Epidermal melanocyte (primary cell): ENCODE results near the gene MMP14.
"Not testable (repeated sequence)": the region's sequence is repeated elsewhere in the genome, so short reads cannot be mapped to it uniquely, and the experiment has no call there.

Experiments
- DNase-seq: peaks from one replicate; pipeline ENCODE4 v3.0.0; 2011; ENCODE audit warnings: low spot score; ENCODE audit not compliant: insufficient read length

MMP14 gene

GRCh38 chr14:22814373-22814772 lies 22.0 kb upstream of the MMP14 start:
- no peak for DNase-seq

GRCh38 chr14:22814941-22815713 lies 21.3 kb upstream of the MMP14 start, which contains the start of gene SLC7A7:
SLC7A7 (minus strand) TSS chr14:22815435; CDS start chr14:22813398, 2,037 bp downstream.
- no peak for DNase-seq

GRCh38 chr14:22819151-22819988 lies 17.0 kb upstream of the MMP14 start:
- peak; percentile 50 for DNase-seq

DNA sequence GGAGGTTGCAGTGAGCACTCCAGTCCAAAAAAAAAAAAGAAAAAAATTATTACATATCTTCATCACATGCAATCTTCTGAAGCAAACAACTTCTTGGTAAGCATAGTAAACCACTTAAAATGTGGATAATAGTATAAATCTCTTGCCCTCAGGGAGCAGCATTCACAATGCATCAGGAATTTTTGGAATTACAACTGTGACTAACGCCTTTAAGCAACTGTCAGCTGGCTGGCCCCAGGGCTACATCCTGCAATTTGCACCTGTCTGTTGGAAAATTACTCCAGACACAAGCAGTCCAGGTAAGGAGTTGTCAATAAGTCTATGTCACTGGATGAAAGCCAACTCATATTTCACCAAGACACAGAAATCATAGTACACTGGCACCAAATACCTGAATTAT lies 15.7 kb upstream of the MMP14 start:
- DNase-seq, result no peak

- DNase-seq, result no peak
These were observed 15.0 kb upstream of the MMP14 start for GRCh38 chr14:22821193-22822015.

GRCh38 chr14:22822016-22822570 lies 14.3 kb upstream of the MMP14 start:
- DNase-seq, result no peak

GRCh38 chr14:22822571-22823098 lies 13.8 kb upstream of the MMP14 start:
- DNase-seq, result peak; percentile 74

- no peak for DNase-seq
These were observed 11.6 kb upstream of the MMP14 start for GRCh38 chr14:22824711-22825359.

DNA sequence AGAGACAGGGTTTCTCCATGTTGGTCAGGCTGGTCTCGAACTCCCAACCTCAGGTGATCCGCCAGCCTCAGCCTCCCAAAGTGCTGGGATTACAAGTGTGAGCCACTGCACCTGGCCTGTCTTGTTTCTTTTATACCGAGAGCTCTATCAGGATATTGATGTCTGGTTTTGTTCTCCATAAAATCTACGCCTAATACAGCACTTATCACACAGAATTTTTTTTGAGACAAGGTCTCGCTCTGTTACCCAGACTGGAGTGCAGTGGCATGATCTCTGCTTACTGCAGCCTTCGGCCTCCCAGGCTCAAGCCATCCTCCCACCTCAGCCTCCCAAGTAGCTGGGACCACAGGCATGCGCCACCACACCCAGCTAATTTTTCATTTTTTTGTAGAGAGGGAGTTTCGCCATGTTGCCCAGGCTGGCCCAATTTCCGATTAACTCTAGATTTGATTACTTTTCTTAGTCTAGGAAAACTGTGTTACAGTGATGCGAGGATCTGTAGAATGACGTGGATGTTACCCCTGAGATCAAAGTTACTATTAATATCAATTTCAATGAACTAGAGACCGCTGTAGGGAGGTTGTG lies 7.2 kb upstream of the MMP14 start:
- DNase-seq, result not testable (repeated sequence)

DNA sequence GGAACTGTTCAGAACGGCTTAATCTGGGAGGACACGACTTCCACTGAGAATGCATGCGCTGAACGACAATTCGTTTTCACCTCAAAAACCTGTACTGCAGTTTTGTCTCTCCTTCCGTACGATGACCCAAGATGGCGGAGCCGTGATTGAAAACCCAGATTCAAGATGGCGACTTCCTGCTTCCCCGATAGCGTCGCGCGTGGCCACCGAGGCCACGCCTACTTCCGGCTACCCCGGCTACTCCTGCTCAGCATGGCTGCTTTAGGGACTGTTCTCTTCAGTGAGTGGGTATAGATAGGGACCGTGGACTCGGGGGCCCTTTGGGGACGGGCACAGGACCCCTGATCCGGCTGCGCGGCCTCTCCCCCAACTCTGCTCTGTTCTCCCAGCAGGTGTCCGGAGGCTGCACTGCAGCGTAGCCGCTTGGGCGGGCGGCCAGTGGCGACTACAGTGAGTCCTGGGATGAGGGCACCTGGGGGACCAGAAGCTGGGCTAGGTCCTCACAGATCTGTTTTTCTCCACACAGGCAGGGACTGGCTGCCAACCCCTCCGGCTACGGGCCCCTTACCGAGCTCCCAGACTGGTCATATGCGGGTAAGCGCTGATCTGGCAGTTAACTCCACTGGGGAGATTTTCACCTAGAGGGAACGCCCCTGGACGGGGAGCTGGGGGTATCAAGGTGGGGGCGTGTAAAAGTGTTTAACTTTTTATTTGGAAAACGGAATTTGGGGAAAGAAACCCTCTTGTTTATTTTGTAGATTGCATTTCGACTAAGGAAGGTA lies 6.5 kb upstream of the MMP14 start, which contains the start of gene MRPL52:
TSS of gene MRPL52 (plus strand) at position 227 of the 782 bp plus-strand sequence. CDS start at position 253, 26 bp downstream.
- DNase-seq, result peak; percentile 88

DNA sequence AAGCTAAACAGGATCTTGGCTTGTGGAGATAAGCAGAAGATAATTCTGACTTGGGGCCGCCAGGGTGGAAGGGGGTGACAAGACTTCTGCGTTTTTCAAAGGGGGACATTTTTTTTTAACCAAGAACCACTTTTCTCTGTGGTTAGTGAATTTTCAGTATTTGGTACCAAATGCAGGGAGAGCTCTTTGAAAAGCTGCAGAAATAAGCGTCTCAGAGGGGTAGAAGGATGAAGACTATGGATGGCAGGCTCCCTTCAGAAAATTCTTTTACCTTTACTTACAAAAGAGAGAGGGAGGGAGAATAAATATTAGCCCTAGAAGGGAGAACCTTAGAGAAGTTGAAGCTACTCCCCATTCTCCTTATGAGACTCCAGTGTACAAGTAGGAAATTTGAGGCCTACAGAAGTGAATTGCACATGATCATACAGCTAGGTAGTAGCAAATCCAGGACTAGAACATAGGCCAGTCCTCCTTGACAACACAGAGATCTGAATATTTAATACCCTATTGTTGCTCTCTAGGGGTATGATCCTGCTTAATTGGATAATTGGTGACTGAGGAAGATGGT lies 5.9 kb upstream of the MMP14 start:
- DNase-seq, result no peak

DNA sequence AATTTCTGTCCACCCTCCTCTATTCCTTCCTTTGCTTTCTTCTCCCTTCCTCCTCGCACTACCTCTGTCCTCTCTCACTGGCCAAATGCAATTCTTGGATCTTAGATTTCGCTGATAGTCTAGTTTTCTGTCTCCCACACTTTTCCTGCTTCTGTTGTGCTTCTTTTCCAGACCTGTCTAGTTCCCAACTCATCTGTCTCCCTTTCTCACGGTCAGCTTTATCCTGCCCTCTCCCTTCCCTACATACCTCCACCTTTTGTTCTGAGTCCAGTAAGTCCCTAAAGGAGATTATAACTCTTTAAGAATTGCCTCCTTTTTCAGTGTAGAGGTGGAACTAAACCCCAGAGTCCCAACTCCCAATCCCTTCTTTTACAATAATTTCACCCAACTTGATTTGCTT lies 880 bp upstream of the MMP14 start:
- no peak for DNase-seq

- no peak for DNase-seq
These were observed 847 bp downstream of the MMP14 start for GRCh38 chr14:22837114-22837749.

GRCh38 chr14:22837750-22838538 lies 1.6 kb downstream of the MMP14 start:
- DNase-seq, result peak; percentile 69

GRCh38 chr14:22838631-22839041 lies 2.3 kb downstream of the MMP14 start:
- peak; percentile 88 for DNase-seq

- no peak for DNase-seq
These were observed 2.9 kb downstream of the MMP14 start for GRCh38 chr14:22839159-22839779.

DNA sequence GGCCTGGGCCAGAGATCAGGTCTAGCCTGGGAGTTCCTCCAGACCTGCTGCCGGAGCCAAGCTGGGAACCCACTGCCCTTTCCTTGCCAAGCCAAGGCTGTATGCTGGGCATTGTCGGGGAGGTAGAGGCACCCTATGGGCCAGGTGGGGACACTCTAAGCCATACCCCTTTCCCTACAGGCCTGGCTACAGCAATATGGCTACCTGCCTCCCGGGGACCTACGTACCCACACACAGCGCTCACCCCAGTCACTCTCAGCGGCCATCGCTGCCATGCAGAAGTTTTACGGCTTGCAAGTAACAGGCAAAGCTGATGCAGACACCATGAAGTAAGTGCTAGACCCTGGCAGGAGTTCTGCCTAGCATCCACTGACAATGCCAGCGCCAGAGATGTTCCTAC lies 4.9 kb downstream of the MMP14 start:
- DNase-seq, result no peak
